SH-SY5Y (cell line): Measurements from ENCODE around the gene MAP3K4.

Source experiments
- GATA2 ChIP-seq: IDR thresholded peaks from 2 replicates; pipeline ENCODE4 v1.6.1; 2011; ENCODE audit warnings: mild to moderate bottlenecking, low read depth, low read length
- GATA3 ChIP-seq: IDR thresholded peaks from 2 replicates; pipeline ENCODE4 v1.6.1; 2011; ENCODE audit warnings: low read depth, mild to moderate bottlenecking, low read length, moderate library complexity

GRCh38 chr6:161021998-161022743 lies 30.6 kb downstream of the MAP3K4 start:
- TF ChIP-seq GATA2 (no peak), GATA3 (no peak)
